ENCODE measurements around the gene SETD6. TPM values are rescaled to one million over a fixed set of nuclear protein-coding genes. Genes with fewer than 3 reads are reported as not detected.

Gene SETD6
- total and polyA plus RNA-seq, 2 of the 13 experiments (the other 11 are each of a cell fraction or from before 2014, with no cell fraction given): 24.0 to 25.7 TPM

GRCh38 chr16:58511933-58512815 is 3.1 kb upstream of the SETD6 start (continued):
- no peak; the same call in 1 of the 2 replicates for TF ChIP-seq POLR2G (IDR thresholded peaks at IDR 0.05; ENCODE audit: low read depth, low read length)
- TF ChIP-seq ZNF768 (CRISPR knock-in tag; IDR thresholded peaks at IDR 0.05): peak; percentile 23; the same call in 1 of the 2 replicates
- TF ChIP-seq, protein P1, sequence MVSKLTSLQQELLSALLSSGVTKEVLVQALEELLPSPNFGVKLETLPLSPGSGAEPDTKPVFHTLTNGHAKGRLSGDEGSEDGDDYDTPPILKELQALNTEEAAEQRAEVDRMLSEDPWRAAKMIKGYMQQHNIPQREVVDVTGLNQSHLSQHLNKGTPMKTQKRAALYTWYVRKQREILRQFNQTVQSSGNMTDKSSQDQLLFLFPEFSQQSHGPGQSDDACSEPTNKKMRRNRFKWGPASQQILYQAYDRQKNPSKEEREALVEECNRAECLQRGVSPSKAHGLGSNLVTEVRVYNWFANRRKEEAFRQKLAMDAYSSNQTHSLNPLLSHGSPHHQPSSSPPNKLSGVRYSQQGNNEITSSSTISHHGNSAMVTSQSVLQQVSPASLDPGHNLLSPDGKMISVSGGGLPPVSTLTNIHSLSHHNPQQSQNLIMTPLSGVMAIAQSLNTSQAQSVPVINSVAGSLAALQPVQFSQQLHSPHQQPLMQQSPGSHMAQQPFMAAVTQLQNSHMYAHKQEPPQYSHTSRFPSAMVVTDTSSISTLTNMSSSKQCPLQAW (CRISPR knock-in tag; IDR thresholded peaks at IDR 0.05): 0 out of 2 replicates have a peak, but pooled peaks have one; percentile 31
- no peak for TF ChIP-seq ZSCAN25 (CRISPR knock-in tag; IDR thresholded peaks at IDR 0.05)
- TF ChIP-seq SIN3A (IDR thresholded peaks at IDR 0.05; ENCODE audit: borderline replicate concordance, low read depth, low read length): no peak
- TF ChIP-seq, protein P2, sequence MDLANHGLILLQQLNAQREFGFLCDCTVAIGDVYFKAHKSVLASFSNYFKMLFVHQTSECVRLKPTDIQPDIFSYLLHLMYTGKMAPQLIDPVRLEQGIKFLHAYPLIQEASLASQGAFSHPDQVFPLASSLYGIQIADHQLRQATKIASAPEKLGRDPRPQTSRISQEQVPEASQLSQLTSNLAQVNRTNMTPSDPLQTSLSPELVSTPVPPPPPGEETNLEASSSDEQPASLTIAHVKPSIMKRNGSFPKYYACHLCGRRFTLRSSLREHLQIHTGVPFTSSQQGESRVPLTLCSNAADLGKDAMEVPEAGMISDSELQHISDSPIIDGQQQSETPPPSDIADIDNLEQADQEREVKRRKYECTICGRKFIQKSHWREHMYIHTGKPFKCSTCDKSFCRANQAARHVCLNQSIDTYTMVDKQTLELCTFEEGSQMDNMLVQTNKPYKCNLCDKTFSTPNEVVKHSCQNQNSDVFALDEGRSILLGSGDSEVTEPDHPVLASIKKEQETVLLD (CRISPR knock-in tag; IDR thresholded peaks at IDR 0.05; ENCODE audit: low read depth): no peak
- TF ChIP-seq AGO1 (IDR thresholded peaks at IDR 0.05; ENCODE audit: low read depth, low read length, poor library complexity, severe bottlenecking): peak; percentile 58
- no peak for TF ChIP-seq ATRX (CRISPR knock-in tag; IDR thresholded peaks at IDR 0.05; ENCODE audit: borderline replicate concordance)
- TF ChIP-seq AFF4 (CRISPR knock-in tag; IDR thresholded peaks at IDR 0.05): no peak
- TF ChIP-seq NFAT5 (CRISPR knock-in tag; IDR thresholded peaks at IDR 0.05): no peak
- TF ChIP-seq, protein P3, sequence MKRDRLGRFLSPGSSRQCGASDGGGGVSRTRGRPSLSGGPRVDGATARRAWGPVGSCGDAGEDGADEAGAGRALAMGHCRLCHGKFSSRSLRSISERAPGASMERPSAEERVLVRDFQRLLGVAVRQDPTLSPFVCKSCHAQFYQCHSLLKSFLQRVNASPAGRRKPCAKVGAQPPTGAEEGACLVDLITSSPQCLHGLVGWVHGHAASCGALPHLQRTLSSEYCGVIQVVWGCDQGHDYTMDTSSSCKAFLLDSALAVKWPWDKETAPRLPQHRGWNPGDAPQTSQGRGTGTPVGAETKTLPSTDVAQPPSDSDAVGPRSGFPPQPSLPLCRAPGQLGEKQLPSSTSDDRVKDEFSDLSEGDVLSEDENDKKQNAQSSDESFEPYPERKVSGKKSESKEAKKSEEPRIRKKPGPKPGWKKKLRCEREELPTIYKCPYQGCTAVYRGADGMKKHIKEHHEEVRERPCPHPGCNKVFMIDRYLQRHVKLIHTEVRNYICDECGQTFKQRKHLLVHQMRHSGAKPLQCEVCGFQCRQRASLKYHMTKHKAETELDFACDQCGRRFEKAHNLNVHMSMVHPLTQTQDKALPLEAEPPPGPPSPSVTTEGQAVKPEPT (CRISPR knock-in tag; IDR thresholded peaks at IDR 0.05; ENCODE audit: low read depth): no peak
- no peak for TF ChIP-seq PHF8 (CRISPR knock-in tag; IDR thresholded peaks at IDR 0.05)
- TF ChIP-seq ZFX (CRISPR knock-in tag; IDR thresholded peaks at IDR 0.05; ENCODE audit: low read depth): no peak; the same call in 1 of the 2 replicates

Measured in HepG2 (cell line).